Measurements from ENCODE around the gene CCT6A. TPM values are rescaled to one million over a fixed set of nuclear protein-coding genes. Genes with fewer than 3 reads are reported as not detected.

The CCT6A gene
- total and polyA plus RNA-seq, 9 of the 15 experiments (the other 6 are each of a cell fraction or from before 2014, with no cell fraction given): 244 to 708 (median 387) TPM

DNA sequence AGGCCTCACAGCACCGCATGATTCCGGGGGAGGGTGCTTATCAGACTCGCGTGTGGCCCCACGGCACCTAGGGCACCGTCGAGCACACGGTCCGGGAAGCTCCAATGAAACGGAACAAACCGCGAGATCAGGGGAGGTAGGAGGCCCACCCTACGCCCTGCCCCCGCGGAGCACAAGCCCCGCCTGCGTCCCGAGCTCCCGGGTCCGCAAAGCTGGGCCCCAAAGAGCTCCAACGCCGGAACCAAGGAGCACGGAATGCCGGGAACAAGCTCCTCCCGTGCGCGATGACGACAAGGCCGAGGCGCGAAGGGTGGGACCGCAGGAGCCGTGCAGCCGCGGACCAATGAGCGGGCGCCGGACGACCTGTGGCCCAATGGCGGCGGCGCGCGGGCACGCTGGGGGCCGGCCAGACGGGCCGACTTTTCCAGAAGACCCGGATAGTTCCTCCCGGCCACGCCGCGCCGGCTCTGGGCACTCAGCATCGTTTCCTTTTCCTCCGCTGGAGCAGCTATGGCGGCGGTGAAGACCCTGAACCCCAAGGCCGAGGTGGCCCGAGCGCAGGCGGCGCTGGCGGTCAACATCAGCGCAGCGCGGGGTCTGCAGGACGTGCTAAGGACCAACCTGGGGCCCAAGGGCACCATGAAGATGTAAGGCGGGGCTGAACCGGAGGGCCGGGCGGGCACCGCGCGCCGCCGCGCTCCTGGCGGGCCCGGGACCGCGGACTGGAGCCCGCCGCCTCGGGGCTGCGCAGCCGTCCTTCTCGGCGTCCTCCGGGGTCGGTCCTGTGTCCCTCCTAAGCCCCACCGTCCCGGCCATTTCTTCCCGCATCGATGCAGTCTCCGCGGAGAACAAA, at the start of gene CCT6A, which contains the start of gene PSPH (continued):
- TF ChIP-seq, protein P1, sequence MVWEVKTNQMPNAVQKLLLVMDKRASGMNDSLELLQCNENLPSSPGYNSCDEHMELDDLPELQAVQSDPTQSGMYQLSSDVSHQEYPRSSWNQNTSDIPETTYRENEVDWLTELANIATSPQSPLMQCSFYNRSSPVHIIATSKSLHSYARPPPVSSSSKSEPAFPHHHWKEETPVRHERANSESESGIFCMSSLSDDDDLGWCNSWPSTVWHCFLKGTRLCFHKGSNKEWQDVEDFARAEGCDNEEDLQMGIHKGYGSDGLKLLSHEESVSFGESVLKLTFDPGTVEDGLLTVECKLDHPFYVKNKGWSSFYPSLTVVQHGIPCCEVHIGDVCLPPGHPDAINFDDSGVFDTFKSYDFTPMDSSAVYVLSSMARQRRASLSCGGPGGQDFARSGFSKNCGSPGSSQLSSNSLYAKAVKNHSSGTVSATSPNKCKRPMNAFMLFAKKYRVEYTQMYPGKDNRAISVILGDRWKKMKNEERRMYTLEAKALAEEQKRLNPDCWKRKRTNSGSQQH (CRISPR knock-in tag; IDR thresholded peaks at IDR 0.05): no peak
- no peak for TF ChIP-seq MECOM (CRISPR knock-in tag; IDR thresholded peaks at IDR 0.05)
- no peak for TF ChIP-seq MITF (IDR thresholded peaks at IDR 0.05)
- TF ChIP-seq, protein P2, sequence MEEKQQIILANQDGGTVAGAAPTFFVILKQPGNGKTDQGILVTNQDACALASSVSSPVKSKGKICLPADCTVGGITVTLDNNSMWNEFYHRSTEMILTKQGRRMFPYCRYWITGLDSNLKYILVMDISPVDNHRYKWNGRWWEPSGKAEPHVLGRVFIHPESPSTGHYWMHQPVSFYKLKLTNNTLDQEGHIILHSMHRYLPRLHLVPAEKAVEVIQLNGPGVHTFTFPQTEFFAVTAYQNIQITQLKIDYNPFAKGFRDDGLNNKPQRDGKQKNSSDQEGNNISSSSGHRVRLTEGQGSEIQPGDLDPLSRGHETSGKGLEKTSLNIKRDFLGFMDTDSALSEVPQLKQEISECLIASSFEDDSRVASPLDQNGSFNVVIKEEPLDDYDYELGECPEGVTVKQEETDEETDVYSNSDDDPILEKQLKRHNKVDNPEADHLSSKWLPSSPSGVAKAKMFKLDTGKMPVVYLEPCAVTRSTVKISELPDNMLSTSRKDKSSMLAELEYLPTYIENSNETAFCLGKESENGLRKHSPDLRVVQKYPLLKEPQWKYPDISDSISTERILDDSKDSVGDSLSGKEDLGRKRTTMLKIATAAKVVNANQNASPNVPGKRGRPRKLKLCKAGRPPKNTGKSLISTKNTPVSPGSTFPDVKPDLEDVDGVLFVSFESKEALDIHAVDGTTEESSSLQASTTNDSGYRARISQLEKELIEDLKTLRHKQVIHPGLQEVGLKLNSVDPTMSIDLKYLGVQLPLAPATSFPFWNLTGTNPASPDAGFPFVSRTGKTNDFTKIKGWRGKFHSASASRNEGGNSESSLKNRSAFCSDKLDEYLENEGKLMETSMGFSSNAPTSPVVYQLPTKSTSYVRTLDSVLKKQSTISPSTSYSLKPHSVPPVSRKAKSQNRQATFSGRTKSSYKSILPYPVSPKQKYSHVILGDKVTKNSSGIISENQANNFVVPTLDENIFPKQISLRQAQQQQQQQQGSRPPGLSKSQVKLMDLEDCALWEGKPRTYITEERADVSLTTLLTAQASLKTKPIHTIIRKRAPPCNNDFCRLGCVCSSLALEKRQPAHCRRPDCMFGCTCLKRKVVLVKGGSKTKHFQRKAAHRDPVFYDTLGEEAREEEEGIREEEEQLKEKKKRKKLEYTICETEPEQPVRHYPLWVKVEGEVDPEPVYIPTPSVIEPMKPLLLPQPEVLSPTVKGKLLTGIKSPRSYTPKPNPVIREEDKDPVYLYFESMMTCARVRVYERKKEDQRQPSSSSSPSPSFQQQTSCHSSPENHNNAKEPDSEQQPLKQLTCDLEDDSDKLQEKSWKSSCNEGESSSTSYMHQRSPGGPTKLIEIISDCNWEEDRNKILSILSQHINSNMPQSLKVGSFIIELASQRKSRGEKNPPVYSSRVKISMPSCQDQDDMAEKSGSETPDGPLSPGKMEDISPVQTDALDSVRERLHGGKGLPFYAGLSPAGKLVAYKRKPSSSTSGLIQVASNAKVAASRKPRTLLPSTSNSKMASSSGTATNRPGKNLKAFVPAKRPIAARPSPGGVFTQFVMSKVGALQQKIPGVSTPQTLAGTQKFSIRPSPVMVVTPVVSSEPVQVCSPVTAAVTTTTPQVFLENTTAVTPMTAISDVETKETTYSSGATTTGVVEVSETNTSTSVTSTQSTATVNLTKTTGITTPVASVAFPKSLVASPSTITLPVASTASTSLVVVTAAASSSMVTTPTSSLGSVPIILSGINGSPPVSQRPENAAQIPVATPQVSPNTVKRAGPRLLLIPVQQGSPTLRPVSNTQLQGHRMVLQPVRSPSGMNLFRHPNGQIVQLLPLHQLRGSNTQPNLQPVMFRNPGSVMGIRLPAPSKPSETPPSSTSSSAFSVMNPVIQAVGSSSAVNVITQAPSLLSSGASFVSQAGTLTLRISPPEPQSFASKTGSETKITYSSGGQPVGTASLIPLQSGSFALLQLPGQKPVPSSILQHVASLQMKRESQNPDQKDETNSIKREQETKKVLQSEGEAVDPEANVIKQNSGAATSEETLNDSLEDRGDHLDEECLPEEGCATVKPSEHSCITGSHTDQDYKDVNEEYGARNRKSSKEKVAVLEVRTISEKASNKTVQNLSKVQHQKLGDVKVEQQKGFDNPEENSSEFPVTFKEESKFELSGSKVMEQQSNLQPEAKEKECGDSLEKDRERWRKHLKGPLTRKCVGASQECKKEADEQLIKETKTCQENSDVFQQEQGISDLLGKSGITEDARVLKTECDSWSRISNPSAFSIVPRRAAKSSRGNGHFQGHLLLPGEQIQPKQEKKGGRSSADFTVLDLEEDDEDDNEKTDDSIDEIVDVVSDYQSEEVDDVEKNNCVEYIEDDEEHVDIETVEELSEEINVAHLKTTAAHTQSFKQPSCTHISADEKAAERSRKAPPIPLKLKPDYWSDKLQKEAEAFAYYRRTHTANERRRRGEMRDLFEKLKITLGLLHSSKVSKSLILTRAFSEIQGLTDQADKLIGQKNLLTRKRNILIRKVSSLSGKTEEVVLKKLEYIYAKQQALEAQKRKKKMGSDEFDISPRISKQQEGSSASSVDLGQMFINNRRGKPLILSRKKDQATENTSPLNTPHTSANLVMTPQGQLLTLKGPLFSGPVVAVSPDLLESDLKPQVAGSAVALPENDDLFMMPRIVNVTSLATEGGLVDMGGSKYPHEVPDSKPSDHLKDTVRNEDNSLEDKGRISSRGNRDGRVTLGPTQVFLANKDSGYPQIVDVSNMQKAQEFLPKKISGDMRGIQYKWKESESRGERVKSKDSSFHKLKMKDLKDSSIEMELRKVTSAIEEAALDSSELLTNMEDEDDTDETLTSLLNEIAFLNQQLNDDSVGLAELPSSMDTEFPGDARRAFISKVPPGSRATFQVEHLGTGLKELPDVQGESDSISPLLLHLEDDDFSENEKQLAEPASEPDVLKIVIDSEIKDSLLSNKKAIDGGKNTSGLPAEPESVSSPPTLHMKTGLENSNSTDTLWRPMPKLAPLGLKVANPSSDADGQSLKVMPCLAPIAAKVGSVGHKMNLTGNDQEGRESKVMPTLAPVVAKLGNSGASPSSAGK (IDR thresholded peaks at IDR 0.05): peak; percentile 86
- TF ChIP-seq ZNF717 (CRISPR knock-in tag; IDR thresholded peaks at IDR 0.05): no peak
- no peak for TF ChIP-seq ZFPM2 (CRISPR knock-in tag; IDR thresholded peaks at IDR 0.05)
- peak; percentile 64; the same call in 1 of the 2 replicates for TF ChIP-seq ZNF592 (IDR thresholded peaks at IDR 0.05)
- TF ChIP-seq MEF2D (tag; conservative IDR thresholded peaks at IDR 0.05; ENCODE audit: low read depth): no peak
